Esophagus muscularis mucosa (tissue), 3 donors: Measurements from ENCODE around the gene OR2H1.

Source experiments
- CTCF ChIP-seq, 3 experiments: fragments of 200-600 bp in 2 of 3; fragments of 450-650 bp in 1 of 3; sonication (generic) in 2 of 3; IDR thresholded peaks; one replicate each; pipeline ENCODE4 v1.5.1; 2017 to 2019; ENCODE audit warnings: antibody characterized with exemption in 3 of 3, mild to moderate bottlenecking in 2 of 3, moderate library complexity in 1 of 3
- POLR2A ChIP-seq: fragments of 450-650 bp; IDR thresholded peaks from one replicate; pipeline ENCODE4 v1.6.1; 2017; ENCODE audit warnings: antibody characterized with exemption, moderate library complexity, mild to moderate bottlenecking, low read depth

- TF ChIP-seq CTCF (IDR thresholded peaks at IDR 0.05) (no peak), POLR2A (no peak)
Measured at GRCh38 chr6:29419516-29419915, 37.4 kb upstream of the OR2H1 start.
